PC-3 (cell line): ENCODE results near the gene ASTN2.

Source experiments
- CTCF ChIP-seq: fragments of 300-600 bp; sonication (generic); conservative IDR thresholded peaks from 2 replicates; pipeline ENCODE4 v1.5.1; 2017; ENCODE audit warnings: antibody characterized with exemption, low read depth, mild to moderate bottlenecking, low read length
- EZH2phosphoT487 ChIP-seq: fragments of 300-600 bp; sonication (generic); IDR thresholded peaks from 2 replicates; pipeline ENCODE4 v1.6.1; 2018; ENCODE audit warnings: mild to moderate bottlenecking, antibody characterized with exemption, low read length, borderline replicate concordance

GRCh38 chr9:116464423-116464822, 950.4 kb downstream of the ASTN2 start:
- TF ChIP-seq CTCF = no peak
- no peak for TF ChIP-seq EZH2phosphoT487
